A549 (cell line): Measurements from ENCODE around the gene CLCC1. TPM values are rescaled to one million over a fixed set of nuclear protein-coding genes. Genes with fewer than 3 reads are reported as not detected.

Source experiments
- ATAC-seq, 2 experiments: fragments of 200-7000 bp in 1 of 2; fragments of >200 bp in 1 of 2; cut with Nextera tagmentation in 1 of 2; cut with Tn5 transposase in 1 of 2; 3 replicates each; pipeline versions ENCODE4 v1.8.0 to v1.9.1; 2018 to 2020; ENCODE audit warnings: mild to moderate bottlenecking in 1 of 2, moderate library complexity in 1 of 2
- CTCF ChIA-PET: fragments of 300-600 bp; sonication (Branson Sonifier 250); formaldehyde crosslinking; extraction: SDS; loops from one replicate; lab custom pipeline; 2021; ENCODE audit warnings: antibody characterized with exemption, inconsistent platforms; lab: Yijun Ruan, JAX
- POLR2A ChIA-PET: fragments of 350-600 bp; formaldehyde crosslinking; extraction: SDS; loops from one replicate; lab custom pipeline; 2021; ENCODE audit warnings: antibody characterized with exemption, inconsistent platforms; lab: Yijun Ruan, JAX
- DNase-seq, 2 experiments: peaks; one replicate each; pipeline versions ENCODE4 v3.0.0 to v3.0.0-alpha.2; 2011 to 2016; ENCODE audit warnings: low read depth in 1 of 2, low spot score in 1 of 2
- FAIRE-seq: peaks from 2 replicates; lab custom pipeline; 2011; peaks lifted over from hg19 to GRCh38; lab: Jason Lieb, UNC
- H3K27ac ChIP-seq, 2 experiments: fragments of >200 bp; sonication (Bioruptor Twin); formaldehyde crosslinking; 3 replicates each; pipeline ENCODE4 v1.5.1; 2016 to 2017
- H3K4me1 ChIP-seq: fragments of >200 bp; sonication (Bioruptor Twin); formaldehyde crosslinking; 3 replicates; pipeline ENCODE4 v1.6.1; 2016
- H3K4me2 ChIP-seq: fragments of >200 bp; sonication (Bioruptor Twin); formaldehyde crosslinking; 3 replicates; pipeline ENCODE4 v1.6.1; 2016
- H3K4me3 ChIP-seq: fragments of >200 bp; sonication (Bioruptor Twin); formaldehyde crosslinking; 3 replicates; pipeline ENCODE4 v1.5.1; 2016
- H3K9me3 ChIP-seq: fragments of >200 bp; sonication (Bioruptor Twin); formaldehyde crosslinking; 3 replicates; pipeline ENCODE4 v1.6.1; 2016
- CBX2 ChIP-seq: fragments of 200-600 bp; sonication (generic); IDR thresholded peaks from 2 replicates; pipeline ENCODE4 v1.6.1; 2016; ENCODE audit warnings: low read depth, mild to moderate bottlenecking, borderline replicate concordance
- CBX8 ChIP-seq: fragments of 200-600 bp; sonication (generic); IDR thresholded peaks from 2 replicates; pipeline ENCODE4 v1.6.1; 2016
- GATA3 ChIP-seq: IDR thresholded peaks from 2 replicates; pipeline ENCODE4 v1.6.1; 2012; ENCODE audit warnings: borderline replicate concordance
- HDAC2 ChIP-seq: fragments of 200-600 bp; sonication (generic); IDR thresholded peaks from 2 replicates; pipeline ENCODE4 v1.6.1; 2016
- HOXA7 ChIP-seq: fragments of 250-450 bp; sonication (Bioruptor Pico); IDR thresholded peaks from 2 replicates; pipeline ENCODE4 v1.5.0; 2020; ENCODE audit warnings: mild to moderate bottlenecking, moderate library complexity
- HOXB5 ChIP-seq: fragments of 250-450 bp; sonication (Bioruptor Pico); IDR thresholded peaks from 2 replicates; pipeline ENCODE4 v1.5.0; 2020; ENCODE audit warnings: mild to moderate bottlenecking, moderate library complexity
- JUN ChIP-seq, 2 experiments: fragments of >200 bp; sonication (Bioruptor Twin); formaldehyde crosslinking; IDR thresholded peaks; 2 replicates in 1 of 2; 3 replicates in 1 of 2; pipeline ENCODE4 v1.6.1; 2016 to 2017
- KDM1A ChIP-seq: fragments of 200-600 bp; sonication (generic); IDR thresholded peaks from 2 replicates; pipeline ENCODE4 v1.6.1; 2016; ENCODE audit warnings: low read depth, mild to moderate bottlenecking
- KDM5A ChIP-seq: fragments of 200-600 bp; sonication (generic); IDR thresholded peaks from 2 replicates; pipeline ENCODE4 v1.6.1; 2016; ENCODE audit warnings: antibody characterized with exemption, mild to moderate bottlenecking
- MAFK ChIP-seq: fragments of 450-650 bp; IDR thresholded peaks from 2 replicates; pipeline ENCODE4 v1.6.1; 2014; ENCODE audit not compliant: partially characterized antibody
- NR3C1 ChIP-seq: fragments of >200 bp; sonication (Bioruptor Twin); formaldehyde crosslinking; IDR thresholded peaks from 3 replicates; pipeline ENCODE4 v1.6.1; 2017
- POLR2AphosphoS2 ChIP-seq: conservative IDR thresholded peaks from 2 replicates; pipeline ENCODE4 v1.6.1; 2012; ENCODE audit warnings: low read length, improper control_type of control experiment, inconsistent platforms
- RARB ChIP-seq: fragments of 250-450 bp; sonication (Bioruptor Pico); IDR thresholded peaks from 2 replicates; pipeline ENCODE4 v1.8.0; 2021; ENCODE audit warnings: mild to moderate bottlenecking, moderate library complexity
- RFX5 ChIP-seq: fragments of 450-650 bp; IDR thresholded peaks from 2 replicates; pipeline ENCODE4 v1.7.1; 2014; ENCODE audit warnings: antibody characterized with exemption, mild to moderate bottlenecking, moderate library complexity
- RNF2 ChIP-seq: fragments of 200-600 bp; sonication (generic); IDR thresholded peaks from 2 replicates; pipeline ENCODE4 v1.6.1; 2016; ENCODE audit warnings: low read depth, mild to moderate bottlenecking, antibody characterized with exemption, moderate library complexity, borderline replicate concordance
- SREBF2 ChIP-seq: fragments of 450-650 bp; IDR thresholded peaks from 2 replicates; pipeline ENCODE4 v1.6.1; 2014; ENCODE audit warnings: mild to moderate bottlenecking, moderate library complexity
- TFCP2L1 ChIP-seq: fragments of 250-450 bp; sonication (Bioruptor Pico); IDR thresholded peaks from 2 replicates; pipeline ENCODE4 v1.5.0; 2021; ENCODE audit warnings: mild to moderate bottlenecking
- TP53 ChIP-seq: fragments of 250-450 bp; sonication (Bioruptor Pico); IDR thresholded peaks from 2 replicates; pipeline ENCODE4 v1.5.0; 2021; ENCODE audit warnings: mild to moderate bottlenecking, moderate library complexity
- WGBS: methylation state at CpG from one replicate; pipeline ENCODE4 v1.1.6; 2017; ENCODE audit errors: missing lambda C conversion rate; 5-methylcytosine and 5-hydroxymethylcytosine counted together
- polyA plus RNA-seq, 4 experiments: library from polyadenylated mRNA; depleted of rRNA in 3 of 4; stranded (reverse); fragments of >200 nt; fragmentation: RNase III in 1 of 4; extraction: RNeasy Plus Mini Kit Qiagen cat#74134 plus additional on column Dnase treatment in 1 of 4; gene quantifications; 2 replicates in 3 of 4; 3 replicates in 1 of 4; pipeline ENCODE4 v1.2.3, GENCODE V29; 2011 to 2017
- TF ChIP-seq, protein P1 (sequence below): fragments of 250-450 bp; sonication (Bioruptor Pico); IDR thresholded peaks from 2 replicates; pipeline ENCODE4 v1.5.0; 2021; ENCODE audit warnings: mild to moderate bottlenecking, moderate library complexity, borderline replicate concordance
- TF ChIP-seq, protein P2 (sequence below): fragments of 200-600 bp; sonication (generic); IDR thresholded peaks from 2 replicates; pipeline ENCODE4 v1.6.1; 2016; ENCODE audit warnings: antibody characterized with exemption, mild to moderate bottlenecking, moderate library complexity
- TF ChIP-seq, protein P3 (sequence below): fragments of 450-650 bp; IDR thresholded peaks from 2 replicates; pipeline ENCODE4 v1.6.1; 2014; ENCODE audit warnings: antibody characterized with exemption
- TF ChIP-seq, protein P4 (sequence below): IDR thresholded peaks from 2 replicates; pipeline ENCODE4 v1.6.1; 2012
- TF ChIP-seq, protein P5 (sequence below): fragments of >200 bp; sonication (Bioruptor Twin); formaldehyde crosslinking; IDR thresholded peaks from 3 replicates; pipeline ENCODE4 v1.5.1; 2016

CLCC1 gene
- polyA plus RNA-seq, 2 of the 4 experiments (the other 2 are of a cell fraction) = 19.1 to 41.0 TPM

DNA sequence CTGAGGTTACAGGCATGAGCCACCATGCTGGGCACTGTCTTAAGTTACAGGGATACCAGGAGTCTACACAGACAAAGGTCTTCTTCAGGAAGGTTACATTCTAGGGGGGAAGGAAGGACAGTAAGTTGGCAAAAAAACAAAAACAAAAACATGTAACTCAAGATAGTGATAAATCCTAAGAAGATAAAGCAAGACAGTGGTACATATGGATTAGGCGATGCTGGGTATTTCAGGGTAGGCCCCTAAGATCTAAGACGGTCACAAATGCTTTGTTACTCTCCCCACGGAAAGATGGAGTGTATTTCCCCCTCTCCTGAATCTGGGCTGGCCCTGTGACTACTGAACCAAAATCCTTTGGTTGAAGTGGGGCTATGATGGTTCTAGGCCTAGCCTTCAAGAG is 8.2 kb downstream of the CLCC1 start:
- 96% methylated on average over 3 of the region's 3 CpGs for WGBS
- Histone ChIP-seq H3K4me1 (no peaks in the 10 kb centered on the region), H3K4me2 (no peak overlapping the region), H3K27ac (no peak overlapping the region), H3K9me3 (no peaks in the 10 kb centered on the region), H3K4me3 (no peak overlapping the region)
- no peak for FAIRE-seq
- no peak for ATAC-seq
- TF ChIP-seq NR3C1 (no peak), HOXA7 (CRISPR knock-in tag) (no peak)
- CTCF ChIA-PET = no interaction called here
- no peak for DNase-seq
- POLR2A ChIA-PET = no interaction called here

DNA sequence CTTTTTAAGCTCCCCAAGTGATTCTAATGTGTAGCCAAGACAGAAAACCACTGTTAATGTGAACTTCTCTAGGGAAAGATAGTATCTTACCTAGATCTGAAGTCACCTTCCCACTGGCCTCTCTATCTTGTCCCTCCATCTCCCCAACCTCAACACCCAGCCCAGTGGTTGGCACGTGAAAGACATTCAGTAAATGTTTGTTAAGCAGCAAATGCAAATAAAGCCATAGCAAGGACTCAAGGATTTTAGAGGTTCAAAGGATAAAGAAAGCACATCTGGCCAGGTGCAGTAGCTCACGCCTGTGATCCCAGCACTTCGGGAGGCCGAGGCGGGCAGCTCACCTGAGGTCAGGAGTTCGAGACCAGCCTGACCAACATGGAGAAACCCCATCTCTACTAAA is 9.8 kb downstream of the CLCC1 start:
- H3K4me2 ChIP-seq = no peak overlapping the region
- ChIA-PET POLR2A (no interaction called here), CTCF (interaction anchor here (0.7 to 0.8 kb wide), 2 partner anchors 9 to 54 kb away, joined by 3 to 4 read pairs; no protein-coding TSS in a partner anchor)
- TF ChIP-seq CBX8 (no peak), KDM5A (no peak), HOXA7 (CRISPR knock-in tag) (no peak), HDAC2 (no peak), GATA3 (no peak), RARB (CRISPR knock-in tag) (no peak), CBX2 (no peak), RFX5 (no peak), RNF2 (no peak), HOXB5 (CRISPR knock-in tag) (no peak)
- TF ChIP-seq, protein P1, sequence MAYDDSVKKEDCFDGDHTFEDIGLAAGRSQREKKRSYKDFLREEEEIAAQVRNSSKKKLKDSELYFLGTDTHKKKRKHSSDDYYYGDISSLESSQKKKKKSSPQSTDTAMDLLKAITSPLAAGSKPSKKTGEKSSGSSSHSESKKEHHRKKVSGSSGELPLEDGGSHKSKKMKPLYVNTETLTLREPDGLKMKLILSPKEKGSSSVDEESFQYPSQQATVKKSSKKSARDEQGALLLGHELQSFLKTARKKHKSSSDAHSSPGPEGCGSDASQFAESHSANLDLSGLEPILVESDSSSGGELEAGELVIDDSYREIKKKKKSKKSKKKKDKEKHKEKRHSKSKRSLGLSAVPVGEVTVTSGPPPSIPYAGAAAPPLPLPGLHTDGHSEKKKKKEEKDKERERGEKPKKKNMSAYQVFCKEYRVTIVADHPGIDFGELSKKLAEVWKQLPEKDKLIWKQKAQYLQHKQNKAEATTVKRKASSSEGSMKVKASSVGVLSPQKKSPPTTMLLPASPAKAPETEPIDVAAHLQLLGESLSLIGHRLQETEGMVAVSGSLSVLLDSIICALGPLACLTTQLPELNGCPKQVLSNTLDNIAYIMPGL (CRISPR knock-in tag) = no peak
- TF ChIP-seq, protein P2, sequence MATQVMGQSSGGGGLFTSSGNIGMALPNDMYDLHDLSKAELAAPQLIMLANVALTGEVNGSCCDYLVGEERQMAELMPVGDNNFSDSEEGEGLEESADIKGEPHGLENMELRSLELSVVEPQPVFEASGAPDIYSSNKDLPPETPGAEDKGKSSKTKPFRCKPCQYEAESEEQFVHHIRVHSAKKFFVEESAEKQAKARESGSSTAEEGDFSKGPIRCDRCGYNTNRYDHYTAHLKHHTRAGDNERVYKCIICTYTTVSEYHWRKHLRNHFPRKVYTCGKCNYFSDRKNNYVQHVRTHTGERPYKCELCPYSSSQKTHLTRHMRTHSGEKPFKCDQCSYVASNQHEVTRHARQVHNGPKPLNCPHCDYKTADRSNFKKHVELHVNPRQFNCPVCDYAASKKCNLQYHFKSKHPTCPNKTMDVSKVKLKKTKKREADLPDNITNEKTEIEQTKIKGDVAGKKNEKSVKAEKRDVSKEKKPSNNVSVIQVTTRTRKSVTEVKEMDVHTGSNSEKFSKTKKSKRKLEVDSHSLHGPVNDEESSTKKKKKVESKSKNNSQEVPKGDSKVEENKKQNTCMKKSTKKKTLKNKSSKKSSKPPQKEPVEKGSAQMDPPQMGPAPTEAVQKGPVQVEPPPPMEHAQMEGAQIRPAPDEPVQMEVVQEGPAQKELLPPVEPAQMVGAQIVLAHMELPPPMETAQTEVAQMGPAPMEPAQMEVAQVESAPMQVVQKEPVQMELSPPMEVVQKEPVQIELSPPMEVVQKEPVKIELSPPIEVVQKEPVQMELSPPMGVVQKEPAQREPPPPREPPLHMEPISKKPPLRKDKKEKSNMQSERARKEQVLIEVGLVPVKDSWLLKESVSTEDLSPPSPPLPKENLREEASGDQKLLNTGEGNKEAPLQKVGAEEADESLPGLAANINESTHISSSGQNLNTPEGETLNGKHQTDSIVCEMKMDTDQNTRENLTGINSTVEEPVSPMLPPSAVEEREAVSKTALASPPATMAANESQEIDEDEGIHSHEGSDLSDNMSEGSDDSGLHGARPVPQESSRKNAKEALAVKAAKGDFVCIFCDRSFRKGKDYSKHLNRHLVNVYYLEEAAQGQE = no peak
- TF ChIP-seq, protein P3, sequence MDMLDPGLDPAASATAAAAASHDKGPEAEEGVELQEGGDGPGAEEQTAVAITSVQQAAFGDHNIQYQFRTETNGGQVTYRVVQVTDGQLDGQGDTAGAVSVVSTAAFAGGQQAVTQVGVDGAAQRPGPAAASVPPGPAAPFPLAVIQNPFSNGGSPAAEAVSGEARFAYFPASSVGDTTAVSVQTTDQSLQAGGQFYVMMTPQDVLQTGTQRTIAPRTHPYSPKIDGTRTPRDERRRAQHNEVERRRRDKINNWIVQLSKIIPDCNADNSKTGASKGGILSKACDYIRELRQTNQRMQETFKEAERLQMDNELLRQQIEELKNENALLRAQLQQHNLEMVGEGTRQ = no peak
- no peak overlapping the region for H3K4me3 ChIP-seq
- 93% methylated on average over 6 of the region's 6 CpGs for WGBS
- FAIRE-seq (no peak), ATAC-seq (no peak), DNase-seq (no peak)
- H3K27ac ChIP-seq = no peak overlapping the region
- H3K4me1 ChIP-seq = no peaks in the 10 kb centered on the region
- no peaks in the 10 kb centered on the region for H3K9me3 ChIP-seq

DNA sequence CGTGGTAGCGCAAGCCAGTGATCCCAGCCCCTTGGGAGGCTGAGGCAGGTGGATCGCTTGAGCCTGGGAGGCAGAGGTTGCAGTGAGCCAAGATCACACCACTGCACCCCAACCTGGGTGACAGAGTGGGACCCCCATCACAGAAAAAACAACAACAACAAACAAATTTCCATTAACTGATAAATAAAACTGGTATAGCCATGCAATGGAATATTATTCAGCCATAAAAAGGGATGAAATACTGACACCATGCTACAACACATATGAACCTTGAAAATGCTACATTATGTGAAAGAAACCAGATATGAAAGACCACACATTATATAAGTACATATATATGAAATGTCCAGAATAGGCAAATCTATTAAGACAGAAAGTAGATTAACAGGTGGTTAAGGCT is 12.0 kb downstream of the CLCC1 start:
- Histone ChIP-seq H3K4me1 (no peaks in the 10 kb centered on the region), H3K4me3 (no peak overlapping the region), H3K27ac (no peak overlapping the region), H3K9me3 (no peaks in the 10 kb centered on the region), H3K4me2 (no peak overlapping the region)
- DNase-seq (no peak), FAIRE-seq (no peak), ATAC-seq (no peak)
- ChIA-PET CTCF (no interaction called here), POLR2A (no interaction called here)
- 95% methylated on average over 3 of the region's 3 CpGs for WGBS
- TF ChIP-seq RARB (CRISPR knock-in tag) = no peak
- TF ChIP-seq, protein P4, sequence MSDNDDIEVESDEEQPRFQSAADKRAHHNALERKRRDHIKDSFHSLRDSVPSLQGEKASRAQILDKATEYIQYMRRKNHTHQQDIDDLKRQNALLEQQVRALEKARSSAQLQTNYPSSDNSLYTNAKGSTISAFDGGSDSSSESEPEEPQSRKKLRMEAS = no peak
- TF ChIP-seq POLR2AphosphoS2 = no peak
- TF ChIP-seq, protein P2 = no peak
- TF ChIP-seq KDM1A = no peak
- TF ChIP-seq NR3C1 = no peak
- TF ChIP-seq TFCP2L1 (CRISPR knock-in tag) = no peak
- TF ChIP-seq, protein P5, sequence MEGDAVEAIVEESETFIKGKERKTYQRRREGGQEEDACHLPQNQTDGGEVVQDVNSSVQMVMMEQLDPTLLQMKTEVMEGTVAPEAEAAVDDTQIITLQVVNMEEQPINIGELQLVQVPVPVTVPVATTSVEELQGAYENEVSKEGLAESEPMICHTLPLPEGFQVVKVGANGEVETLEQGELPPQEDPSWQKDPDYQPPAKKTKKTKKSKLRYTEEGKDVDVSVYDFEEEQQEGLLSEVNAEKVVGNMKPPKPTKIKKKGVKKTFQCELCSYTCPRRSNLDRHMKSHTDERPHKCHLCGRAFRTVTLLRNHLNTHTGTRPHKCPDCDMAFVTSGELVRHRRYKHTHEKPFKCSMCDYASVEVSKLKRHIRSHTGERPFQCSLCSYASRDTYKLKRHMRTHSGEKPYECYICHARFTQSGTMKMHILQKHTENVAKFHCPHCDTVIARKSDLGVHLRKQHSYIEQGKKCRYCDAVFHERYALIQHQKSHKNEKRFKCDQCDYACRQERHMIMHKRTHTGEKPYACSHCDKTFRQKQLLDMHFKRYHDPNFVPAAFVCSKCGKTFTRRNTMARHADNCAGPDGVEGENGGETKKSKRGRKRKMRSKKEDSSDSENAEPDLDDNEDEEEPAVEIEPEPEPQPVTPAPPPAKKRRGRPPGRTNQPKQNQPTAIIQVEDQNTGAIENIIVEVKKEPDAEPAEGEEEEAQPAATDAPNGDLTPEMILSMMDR = no peak
- TF ChIP-seq JUN (IDR thresholded peaks at IDR 0.05) = no peak
- TF ChIP-seq SREBF2 = no peak
- no peak for TF ChIP-seq MAFK
- no peak for TF ChIP-seq TP53 (CRISPR knock-in tag)
